ENCODE measurements around the gene CDH13.

CDH13 gene

GRCh38 chr16:82628711-82629110 lies 1.9 kb downstream of the CDH13 start:
- no peak for DNase-seq

- DNase-seq: no peak
Measured at GRCh38 chr16:82629441-82630027, 2.8 kb downstream of the CDH13 start.

- DNase-seq: no peak
Measured at GRCh38 chr16:82630219-82630618, 3.5 kb downstream of the CDH13 start.

GRCh38 chr16:82630688-82631087 lies 3.9 kb downstream of the CDH13 start:
- no peak for DNase-seq

- DNase-seq: no peak
Measured at GRCh38 chr16:82631701-82632685, 5.2 kb downstream of the CDH13 start.

GRCh38 chr16:82633964-82634600 lies 7.3 kb downstream of the CDH13 start:
- DNase-seq: peak; percentile 80

GRCh38 chr16:82634955-82635610 lies 8.3 kb downstream of the CDH13 start:
- DNase-seq: no peak

GRCh38 chr16:82636485-82636884 lies 9.7 kb downstream of the CDH13 start:
- DNase-seq: no peak

- DNase-seq: no peak
Measured at GRCh38 chr16:82636958-82637357, 10.2 kb downstream of the CDH13 start.

- no peak for DNase-seq
Measured at GRCh38 chr16:82638095-82638798, 11.5 kb downstream of the CDH13 start.

- DNase-seq: no peak
Measured at GRCh38 chr16:82639263-82639662, 12.5 kb downstream of the CDH13 start.

- DNase-seq: peak; percentile 24
Measured at GRCh38 chr16:82639666-82640336, 13.0 kb downstream of the CDH13 start.

GRCh38 chr16:82641336-82641984 lies 14.7 kb downstream of the CDH13 start:
- no peak for DNase-seq

- no peak for DNase-seq
Measured at GRCh38 chr16:82643136-82643535, 16.4 kb downstream of the CDH13 start.

GRCh38 chr16:82643936-82644630 lies 17.3 kb downstream of the CDH13 start:
- no peak for DNase-seq

- no peak for DNase-seq
Measured at GRCh38 chr16:82646504-82646903, 19.7 kb downstream of the CDH13 start.

- no peak for DNase-seq
Measured at GRCh38 chr16:82649766-82650165, 23.0 kb downstream of the CDH13 start.

GRCh38 chr16:82650804-82651203 lies 24.0 kb downstream of the CDH13 start:
- DNase-seq: no peak

- DNase-seq: no peak
Measured at GRCh38 chr16:82651921-82652601, 25.3 kb downstream of the CDH13 start.

- no peak for DNase-seq
Measured at GRCh38 chr16:82652826-82653225, 26.1 kb downstream of the CDH13 start.
